22Rv1 (cell line): ENCODE data around the gene ZDHHC1.

Experiments
- ZFX ChIP-seq: fragments of 450-650 bp; IDR thresholded peaks from 2 replicates; pipeline ENCODE4 v1.6.1; 2017; ENCODE audit warnings: antibody characterized with exemption, borderline replicate concordance
- TF ChIP-seq, protein P1 (sequence below): fragments of 450-650 bp; IDR thresholded peaks from 2 replicates; pipeline ENCODE4 v1.5.1; 2017; ENCODE audit warnings: mild to moderate bottlenecking

DNA sequence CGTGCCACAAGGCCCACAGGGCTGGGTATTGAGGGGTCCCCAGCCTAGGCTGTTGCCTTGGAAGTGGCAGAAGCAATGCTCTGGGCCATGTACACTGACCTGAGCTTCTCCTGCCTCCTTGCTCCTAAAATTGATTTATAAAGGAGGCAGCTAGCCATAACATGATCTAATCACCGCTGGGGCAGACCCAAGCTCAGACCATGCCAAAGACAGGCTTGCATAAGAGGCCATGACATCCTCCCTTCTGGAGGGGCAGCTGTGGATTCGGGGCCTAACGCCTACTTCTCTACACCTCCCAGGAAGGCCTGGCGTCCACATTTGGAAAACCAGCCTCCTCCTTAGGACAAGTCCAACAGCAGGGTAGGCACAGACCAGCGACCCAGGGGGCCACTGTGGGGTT is 27.0 kb upstream of the ZDHHC1 start:
- TF ChIP-seq, protein P1, sequence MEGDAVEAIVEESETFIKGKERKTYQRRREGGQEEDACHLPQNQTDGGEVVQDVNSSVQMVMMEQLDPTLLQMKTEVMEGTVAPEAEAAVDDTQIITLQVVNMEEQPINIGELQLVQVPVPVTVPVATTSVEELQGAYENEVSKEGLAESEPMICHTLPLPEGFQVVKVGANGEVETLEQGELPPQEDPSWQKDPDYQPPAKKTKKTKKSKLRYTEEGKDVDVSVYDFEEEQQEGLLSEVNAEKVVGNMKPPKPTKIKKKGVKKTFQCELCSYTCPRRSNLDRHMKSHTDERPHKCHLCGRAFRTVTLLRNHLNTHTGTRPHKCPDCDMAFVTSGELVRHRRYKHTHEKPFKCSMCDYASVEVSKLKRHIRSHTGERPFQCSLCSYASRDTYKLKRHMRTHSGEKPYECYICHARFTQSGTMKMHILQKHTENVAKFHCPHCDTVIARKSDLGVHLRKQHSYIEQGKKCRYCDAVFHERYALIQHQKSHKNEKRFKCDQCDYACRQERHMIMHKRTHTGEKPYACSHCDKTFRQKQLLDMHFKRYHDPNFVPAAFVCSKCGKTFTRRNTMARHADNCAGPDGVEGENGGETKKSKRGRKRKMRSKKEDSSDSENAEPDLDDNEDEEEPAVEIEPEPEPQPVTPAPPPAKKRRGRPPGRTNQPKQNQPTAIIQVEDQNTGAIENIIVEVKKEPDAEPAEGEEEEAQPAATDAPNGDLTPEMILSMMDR = no peak
- no peak for TF ChIP-seq ZFX
